Measurements from ENCODE around the gene CREB3L2.
"Not testable (repeated sequence)": the region's sequence is repeated elsewhere in the genome, so short reads cannot be mapped to it uniquely, and the experiment has no call there.

The CREB3L2 gene

DNA sequence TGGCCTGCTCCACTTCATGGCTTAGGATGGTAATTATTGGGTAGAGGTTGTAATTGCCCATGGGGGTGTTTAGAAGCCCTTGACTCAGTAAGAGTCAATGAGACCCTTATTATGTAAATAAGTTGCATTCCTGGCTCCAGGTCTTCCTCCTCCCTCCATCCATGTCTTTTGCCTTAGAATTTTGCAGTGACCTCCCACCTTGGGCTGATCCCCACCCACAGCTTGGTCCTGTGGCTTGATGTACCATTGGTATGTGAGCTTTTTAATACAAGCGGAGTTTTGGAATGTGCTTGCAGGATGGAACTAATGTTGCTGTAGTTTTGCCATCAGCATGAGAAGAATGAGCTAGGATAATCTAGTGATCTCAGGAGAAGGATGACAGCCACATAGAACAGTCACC is 81.9 kb downstream of the CREB3L2 start:
- no peak for TF ChIP-seq Cebpa-rat (IDR thresholded peaks at IDR 0.05)

DNA sequence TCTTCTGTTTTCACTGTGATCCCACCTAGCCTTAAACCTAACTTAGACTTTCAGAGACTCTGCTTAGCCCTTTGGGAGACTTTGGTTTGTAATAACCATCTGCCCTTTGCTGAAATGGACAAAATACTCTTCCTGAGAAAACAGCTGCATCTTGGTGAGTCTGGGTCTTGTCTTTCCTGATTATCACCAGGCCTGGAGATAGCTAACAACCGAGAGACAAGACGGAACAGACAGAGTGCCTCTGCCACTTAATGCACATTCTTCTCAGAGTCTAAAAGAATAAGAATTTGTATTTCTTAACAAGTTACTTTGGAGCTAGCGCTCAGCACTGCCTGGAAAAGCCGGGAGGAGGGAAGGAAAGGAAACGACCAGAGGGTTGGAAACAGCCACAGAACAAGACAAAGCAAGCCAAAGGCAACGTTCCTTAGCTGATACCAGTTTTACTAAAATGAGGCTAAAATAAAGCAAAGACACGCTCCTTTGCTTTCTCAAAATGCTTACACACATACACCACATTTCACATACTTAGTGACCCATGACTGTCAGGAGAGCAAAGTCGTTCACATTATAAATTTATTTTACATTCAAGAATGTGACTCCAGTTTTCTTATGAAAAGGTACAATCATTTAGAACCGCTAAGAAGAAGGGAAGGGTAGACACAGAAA is 84.8 kb downstream of the CREB3L2 start:
- H3K36me3 ChIP-seq, result peaks cover 42% of the 10 kb centered on the region
- no peaks in the 10 kb centered on the region for H3K9me3 ChIP-seq
- peak overlapping the region; percentile 60 for H3K9ac ChIP-seq
- TF ChIP-seq Cebpa-rat (IDR thresholded peaks at IDR 0.05), result no peak
- H3K4me2 ChIP-seq, result peak overlapping the region; percentile 70
- no peaks in the 10 kb centered on the region for H3K27me3 ChIP-seq
- H3K4me1 ChIP-seq, result peaks cover 37% of the 10 kb centered on the region
- no peaks in the 10 kb centered on the region for H4K20me1 ChIP-seq
- H3K4me3 ChIP-seq, result no peak overlapping the region
- H3K27ac ChIP-seq, result peak overlapping the region; percentile 77

More for the DNA sequence above, 81.9 kb downstream of the CREB3L2 start:
- Histone ChIP-seq H3K9me3 (no peaks in the 10 kb centered on the region), H4K20me1 (no peaks in the 10 kb centered on the region), H3K4me1 (peaks cover 37% of the 10 kb centered on the region), H3K36me3 (peaks cover 15% of the 10 kb centered on the region), H3K27me3 (no peaks in the 10 kb centered on the region), H3K4me3 (no peak overlapping the region), H3K27ac (no peak overlapping the region), H3K4me2 (no peak overlapping the region), H3K9ac (no peak overlapping the region)

DNA sequence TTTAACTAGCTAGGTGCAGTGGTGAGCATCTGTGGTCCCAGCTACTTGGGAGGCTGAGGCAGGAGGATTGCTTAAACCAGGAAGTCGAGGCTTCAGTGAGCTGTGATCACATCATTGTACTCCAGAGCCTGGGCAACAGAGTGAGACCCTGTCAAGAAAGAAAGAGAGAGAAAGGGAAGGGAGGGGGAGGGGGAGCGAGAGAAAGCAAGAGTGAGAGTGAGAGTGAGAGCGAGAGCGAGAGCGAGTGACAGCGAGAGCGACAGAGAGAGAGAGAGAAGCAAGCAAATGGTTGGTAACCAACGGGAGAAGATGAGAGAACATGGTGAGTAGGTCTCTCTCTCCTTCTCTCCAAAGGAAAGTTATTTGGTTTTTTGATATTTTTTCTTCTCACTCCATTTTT is 85.3 kb downstream of the CREB3L2 start:
- peaks cover 37% of the 10 kb centered on the region for H3K4me1 ChIP-seq
- peak overlapping the region; percentile 70 for H3K4me2 ChIP-seq
- H4K20me1 ChIP-seq, result no peaks in the 10 kb centered on the region
- no peak for TF ChIP-seq Cebpa-rat (IDR thresholded peaks at IDR 0.05)
- H3K9ac ChIP-seq, result peak overlapping the region; percentile 60; the same call in 1 of the 2 replicates
- peaks cover 43% of the 10 kb centered on the region for H3K36me3 ChIP-seq
- no peaks in the 10 kb centered on the region for H3K9me3 ChIP-seq
- H3K27ac ChIP-seq, result peak overlapping the region; percentile 77
- H3K27me3 ChIP-seq, result no peaks in the 10 kb centered on the region
- H3K4me3 ChIP-seq, result no peak overlapping the region

- H3K4me1 ChIP-seq, result peaks cover 29% of the 10 kb centered on the region
- no peak overlapping the region for H3K4me3 ChIP-seq
- no peak overlapping the region for H3K27ac ChIP-seq
- no peaks in the 10 kb centered on the region for H3K27me3 ChIP-seq
- H3K9ac ChIP-seq, result no peak overlapping the region
- H4K20me1 ChIP-seq, result no peaks in the 10 kb centered on the region
- H3K36me3 ChIP-seq, result peaks cover 54% of the 10 kb centered on the region
- no peaks in the 10 kb centered on the region for H3K9me3 ChIP-seq
- no peak for TF ChIP-seq Cebpa-rat (IDR thresholded peaks at IDR 0.05)
- no peak overlapping the region for H3K4me2 ChIP-seq
Observed at GRCh38 chr7:137915266-137915665, 86.6 kb downstream of the CREB3L2 start.

GRCh38 chr7:137913985-137914384 is 87.9 kb downstream of the CREB3L2 start:
- Histone ChIP-seq H3K36me3 (peaks cover 66% of the 10 kb centered on the region), H3K4me2 (no peak overlapping the region), H3K9ac (no peak overlapping the region)

GRCh38 chr7:137909042-137909441 is 92.8 kb downstream of the CREB3L2 start:
- no peak overlapping the region for H3K4me3 ChIP-seq
- no peak overlapping the region for H3K27ac ChIP-seq
- no peaks in the 10 kb centered on the region for H4K20me1 ChIP-seq
- no peak overlapping the region for H3K9ac ChIP-seq
- no peaks in the 10 kb centered on the region for H3K27me3 ChIP-seq
- no peak for TF ChIP-seq Cebpa-rat (IDR thresholded peaks at IDR 0.05)
- no peak overlapping the region for H3K4me2 ChIP-seq
- no peaks in the 10 kb centered on the region for H3K4me1 ChIP-seq
- H3K36me3 ChIP-seq, result peaks cover 80% of the 10 kb centered on the region
- H3K9me3 ChIP-seq, result peaks cover 12% of the 10 kb centered on the region

More at GRCh38 chr7:137913985-137914384, 87.9 kb downstream of the CREB3L2 start:
- H3K27ac ChIP-seq, result no peak overlapping the region
- no peaks in the 10 kb centered on the region for H3K27me3 ChIP-seq
- H4K20me1 ChIP-seq, result no peaks in the 10 kb centered on the region
- no peak for TF ChIP-seq Cebpa-rat (IDR thresholded peaks at IDR 0.05)
- peaks cover 29% of the 10 kb centered on the region for H3K4me1 ChIP-seq
- H3K4me3 ChIP-seq, result no peak overlapping the region
- no peaks in the 10 kb centered on the region for H3K9me3 ChIP-seq

DNA sequence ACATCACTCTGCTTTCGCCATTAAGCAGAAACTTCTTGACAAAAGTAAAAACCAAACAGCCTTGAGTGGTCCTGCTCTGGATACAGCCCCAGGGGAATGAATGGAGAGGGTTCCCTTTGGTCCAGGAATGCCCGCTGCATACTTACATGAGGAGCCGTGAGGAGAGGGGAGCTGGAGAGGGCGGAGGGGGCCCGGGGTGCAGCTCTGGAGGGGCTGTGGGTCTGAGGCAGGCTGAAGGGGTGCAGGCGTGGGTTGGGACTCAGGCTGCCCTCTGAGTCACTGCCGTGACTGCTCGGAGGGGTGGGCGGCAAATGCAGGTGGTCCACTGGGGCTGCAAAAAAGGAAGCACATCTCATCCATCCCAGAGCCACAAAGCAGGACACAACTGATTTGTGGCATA is 93.8 kb downstream of the CREB3L2 start:
- Histone ChIP-seq H3K36me3 (peaks cover 73% of the 10 kb centered on the region), H3K4me1 (0 out of 2 replicates have a peak, but pooled peaks cover 4% of the 10 kb centered on the region)
- TF ChIP-seq Cebpa-rat (IDR thresholded peaks at IDR 0.05), result no peak

DNA sequence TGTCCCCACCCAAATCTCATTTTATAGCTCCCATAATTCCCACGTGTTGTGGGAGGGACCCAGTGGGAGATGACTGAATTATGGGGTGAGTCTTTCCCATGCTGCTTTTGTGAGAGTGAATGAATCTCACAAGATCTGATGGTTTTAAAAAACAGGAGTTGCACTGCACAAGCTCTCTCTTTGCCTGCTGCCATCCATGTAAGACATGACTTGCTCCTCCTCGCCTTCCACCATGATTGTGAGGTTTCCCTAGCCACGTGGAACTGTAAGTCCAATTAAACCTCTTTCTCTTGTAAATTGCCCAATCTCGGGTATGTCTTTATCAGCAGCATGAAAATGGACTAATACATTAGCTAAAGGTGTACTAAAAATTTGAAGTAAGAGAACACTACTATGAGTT is 95.2 kb downstream of the CREB3L2 start:
- not testable (repeated sequence) for H3K4me2 ChIP-seq, H4K20me1 ChIP-seq, H3K9ac ChIP-seq, H3K27me3 ChIP-seq, H3K4me1 ChIP-seq, H3K27ac ChIP-seq, H3K4me3 ChIP-seq
- Histone ChIP-seq H3K36me3 (peaks cover 58% of the 10 kb centered on the region), H3K9me3 (peaks cover 12% of the 10 kb centered on the region)

More for the DNA sequence above, 93.8 kb downstream of the CREB3L2 start:
- peaks cover 12% of the 10 kb centered on the region for H3K9me3 ChIP-seq
- no peak overlapping the region for H3K27ac ChIP-seq
- no peaks in the 10 kb centered on the region for H3K27me3 ChIP-seq
- H4K20me1 ChIP-seq, result no peaks in the 10 kb centered on the region
- no peak overlapping the region for H3K4me3 ChIP-seq
- no peak overlapping the region for H3K4me2 ChIP-seq
- no peak overlapping the region for H3K9ac ChIP-seq

GRCh38 chr7:137904833-137905232 is 97.1 kb downstream of the CREB3L2 start:
- no peaks in the 10 kb centered on the region for H3K27me3 ChIP-seq
- no peak overlapping the region for H3K4me3 ChIP-seq
- H3K36me3 ChIP-seq, result peaks cover 51% of the 10 kb centered on the region
- no peak overlapping the region for H3K27ac ChIP-seq
- H3K9me3 ChIP-seq, result peaks cover 12% of the 10 kb centered on the region
- H3K4me2 ChIP-seq, result no peak overlapping the region
- TF ChIP-seq Cebpa-rat (IDR thresholded peaks at IDR 0.05), result no peak
- H3K4me1 ChIP-seq, result peaks cover 12% of the 10 kb centered on the region
- H4K20me1 ChIP-seq, result no peaks in the 10 kb centered on the region
- no peak overlapping the region for H3K9ac ChIP-seq

- Histone ChIP-seq H3K4me1 (peaks cover 19% of the 10 kb centered on the region), H3K4me2 (peak overlapping the region; percentile 17; the same call in 1 of the 2 replicates), H3K27me3 (no peaks in the 10 kb centered on the region), H4K20me1 (no peaks in the 10 kb centered on the region), H3K4me3 (no peak overlapping the region), H3K27ac (no peak overlapping the region), H3K36me3 (peaks cover 38% of the 10 kb centered on the region), H3K9ac (no peak overlapping the region), H3K9me3 (peaks cover 12% of the 10 kb centered on the region)
- TF ChIP-seq Cebpa-rat (IDR thresholded peaks at IDR 0.05), result no peak
Observed at GRCh38 chr7:137903382-137904169, 98.3 kb downstream of the CREB3L2 start.
